GM12878 (cell line): Measurements from ENCODE around the gene SNX10.

ENCODE experiments used
- ASH2L ChIP-seq: fragments of 300-600, 200-600 bp; sonication (generic); IDR thresholded peaks from 2 replicates; pipeline ENCODE4 v1.6.1; 2017; ENCODE audit warnings: low read depth, mild to moderate bottlenecking, borderline replicate concordance
- CHD2 ChIP-seq: IDR thresholded peaks from 2 replicates; pipeline ENCODE4 v1.6.1; 2011; ENCODE audit warnings: low read depth, low read length, improper control_type of control experiment, borderline replicate concordance
- CTCF ChIP-seq, 3 experiments: IDR thresholded peaks in 2 of 3; conservative IDR thresholded peaks in 1 of 3; 2 replicates each; pipeline ENCODE4 v1.5.1; 2011; ENCODE audit warnings: low read depth in 3 of 3, low read length in 3 of 3, mild to moderate bottlenecking in 3 of 3, control low read depth in 2 of 3, moderate library complexity in 2 of 3, inconsistent platforms in 1 of 3, mixed read lengths in 1 of 3; ENCODE audit not compliant: control insufficient read depth in 2 of 3, insufficient read depth in 1 of 3; ENCODE audit errors: extremely low read depth in 1 of 3
- E2F4 ChIP-seq: IDR thresholded peaks from 2 replicates; pipeline ENCODE4 v1.6.1; 2012; ENCODE audit warnings: low read depth, low read length, improper control_type of control experiment
- IRF4 ChIP-seq: IDR thresholded peaks from 2 replicates; pipeline ENCODE4 v1.6.1; 2011; ENCODE audit warnings: low read depth, low read length
- JUNB ChIP-seq: IDR thresholded peaks from 2 replicates; pipeline ENCODE4 v1.6.1; 2016; ENCODE audit warnings: antibody characterized with exemption, mild to moderate bottlenecking
- JUND ChIP-seq: IDR thresholded peaks from 2 replicates; pipeline ENCODE4 v1.6.1; 2012; ENCODE audit warnings: low read depth, mild to moderate bottlenecking, low read length, improper control_type of control experiment, moderate library complexity
- PBX3 ChIP-seq: IDR thresholded peaks from 2 replicates; pipeline ENCODE4 v1.6.1; 2011; ENCODE audit warnings: mild to moderate bottlenecking, low read depth, low read length, moderate library complexity; ENCODE audit not compliant: insufficient replicate concordance
- ZZZ3 ChIP-seq: IDR thresholded peaks from 2 replicates; pipeline ENCODE4 v1.6.1; 2011; ENCODE audit warnings: low read depth; ENCODE audit not compliant: control insufficient read depth, insufficient read length

- no peak for TF ChIP-seq IRF4
- TF ChIP-seq JUND, result no peak
- TF ChIP-seq CTCF (IDR thresholded peaks at IDR 0.05 in 2 of 3, conservative IDR thresholded peaks at IDR 0.05 in 1 of 3; ENCODE audit: control insufficient read depth in 2 of 3, extremely low read depth in 1 of 3, insufficient read depth in 1 of 3, low read depth in 3 of 3, low read length in 3 of 3), result no peak
- TF ChIP-seq PBX3, result no peak
- TF ChIP-seq E2F4, result no peak
- no peak for TF ChIP-seq CHD2
- no peak for TF ChIP-seq ASH2L
- TF ChIP-seq JUNB, result no peak
- TF ChIP-seq ZZZ3, result no peak
Measured at GRCh38 chr7:26326211-26326610, 34.5 kb downstream of the SNX10 start.
